HT1080 (cell line): ENCODE measurements around the gene EIF2AK2. TPM values are rescaled to one million over a fixed set of nuclear protein-coding genes. Genes with fewer than 3 reads are reported as not detected.

Experiments
- DNase-seq: peaks from one replicate; pipeline ENCODE4 v3.0.0-alpha.2; 2015; ENCODE audit warnings: low read depth
- total RNA-seq: library from RNA; depleted of rRNA; stranded (reverse); fragments of >200 nt; shearing (Covaris generic); gene quantifications from 2 replicates; pipeline ENCODE4 v1.2.3, GENCODE V29; 2014

EIF2AK2 gene
- total RNA-seq, 1 experiment from 2014 or later, result 24.5 TPM

GRCh38 chr2:37104178-37104577 lies 52.6 kb downstream of the EIF2AK2 start:
- no peak for DNase-seq

GRCh38 chr2:37102588-37102987 lies 54.2 kb downstream of the EIF2AK2 start:
- DNase-seq, result no peak

- DNase-seq, result no peak
Observed at GRCh38 chr2:37100054-37100453, 56.7 kb downstream of the EIF2AK2 start.

GRCh38 chr2:37098416-37099118 lies 58.2 kb downstream of the EIF2AK2 start:
- no peak for DNase-seq

- no peak for DNase-seq
Observed at GRCh38 chr2:37096568-37096967, 60.2 kb downstream of the EIF2AK2 start.

GRCh38 chr2:37091873-37092272 lies 64.9 kb downstream of the EIF2AK2 start:
- DNase-seq, result no peak

GRCh38 chr2:37090019-37090477 lies 66.7 kb downstream of the EIF2AK2 start:
- DNase-seq, result no peak

GRCh38 chr2:37085731-37086147 lies 71.0 kb downstream of the EIF2AK2 start:
- peak; percentile 97 for DNase-seq

GRCh38 chr2:37084797-37085196 lies 72.0 kb downstream of the EIF2AK2 start:
- no peak for DNase-seq

GRCh38 chr2:37083873-37084794 lies 72.6 kb downstream of the EIF2AK2 start, which contains the start of the genes GPATCH11 and HEATR5B:
TSS of gene GPATCH11 (plus strand) at chr2:37084518. CDS start at chr2:37088382, 3,864 bp downstream.
TSS of gene HEATR5B (minus strand) at chr2:37084372. CDS start at chr2:37083414, 958 bp downstream.
- peak; percentile 97 for DNase-seq

GRCh38 chr2:37080689-37081088 lies 76.1 kb downstream of the EIF2AK2 start:
- DNase-seq, result no peak

- DNase-seq, result no peak
Observed at GRCh38 chr2:37080266-37080665, 76.5 kb downstream of the EIF2AK2 start.

GRCh38 chr2:37070931-37071330 lies 85.8 kb downstream of the EIF2AK2 start:
- no peak for DNase-seq

- DNase-seq, result no peak
Observed at GRCh38 chr2:37068686-37069085, 88.1 kb downstream of the EIF2AK2 start.

- no peak for DNase-seq
Observed at GRCh38 chr2:37061776-37062175, 95.0 kb downstream of the EIF2AK2 start.

- no peak for DNase-seq
Observed at GRCh38 chr2:37061013-37061711, 95.6 kb downstream of the EIF2AK2 start.

GRCh38 chr2:37060446-37060845 lies 96.3 kb downstream of the EIF2AK2 start:
- no peak for DNase-seq

- no peak for DNase-seq
Observed at GRCh38 chr2:37059841-37060240, 96.9 kb downstream of the EIF2AK2 start.

- no peak for DNase-seq
Observed at GRCh38 chr2:37052600-37053332, 104.0 kb downstream of the EIF2AK2 start.
